ENCODE measurements around the gene PUS7L.
A peak's percentile ranks its signal among the peaks of the same experiment; 100 is the strongest.
"Not testable (repeated sequence)": the region's sequence is repeated elsewhere in the genome, so short reads cannot be mapped to it uniquely, and the experiment has no call there.

The PUS7L gene

DNA sequence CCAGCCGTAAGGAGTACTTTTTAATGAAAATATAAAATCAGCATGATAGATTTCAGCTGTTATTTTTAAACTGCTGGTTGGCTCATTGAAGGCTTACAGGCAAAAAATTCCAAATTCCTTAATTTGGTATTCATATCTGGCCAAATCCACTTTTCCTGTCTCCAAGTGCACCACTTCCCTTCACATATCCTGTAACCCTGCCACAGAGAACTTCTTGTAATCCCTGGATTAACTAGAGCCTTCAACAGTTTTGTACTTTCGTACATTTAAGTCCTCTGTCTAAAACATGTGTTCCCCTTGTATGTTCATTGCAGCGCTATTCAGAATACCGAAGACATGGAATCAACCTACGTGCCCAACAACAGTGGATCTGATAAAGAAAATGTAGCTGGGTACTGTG lies 9.6 kb downstream of the PUS7L start:
- DNase-seq (ENCODE audit: low spot score), result no peak

DNA sequence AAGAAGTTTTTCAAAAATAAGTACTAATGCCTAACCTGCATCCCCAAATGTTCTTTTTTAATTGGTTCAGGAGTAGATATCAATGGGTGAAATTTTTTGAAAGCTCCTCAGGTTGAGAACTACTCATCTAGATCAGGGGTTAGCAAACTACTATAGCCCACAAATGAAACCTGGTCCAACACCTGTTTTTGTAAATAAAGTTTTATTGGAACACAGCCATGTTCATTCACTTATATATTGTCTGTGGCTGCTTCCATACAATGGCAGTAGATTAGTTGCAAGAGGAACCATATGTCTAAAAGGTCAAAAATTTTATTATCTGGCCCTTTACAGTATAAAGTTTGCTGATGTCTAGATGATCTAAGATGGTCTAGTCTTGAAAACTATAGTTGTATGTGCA lies 13.8 kb downstream of the PUS7L start:
- DNase-seq (ENCODE audit: low spot score), result no peak

DNA sequence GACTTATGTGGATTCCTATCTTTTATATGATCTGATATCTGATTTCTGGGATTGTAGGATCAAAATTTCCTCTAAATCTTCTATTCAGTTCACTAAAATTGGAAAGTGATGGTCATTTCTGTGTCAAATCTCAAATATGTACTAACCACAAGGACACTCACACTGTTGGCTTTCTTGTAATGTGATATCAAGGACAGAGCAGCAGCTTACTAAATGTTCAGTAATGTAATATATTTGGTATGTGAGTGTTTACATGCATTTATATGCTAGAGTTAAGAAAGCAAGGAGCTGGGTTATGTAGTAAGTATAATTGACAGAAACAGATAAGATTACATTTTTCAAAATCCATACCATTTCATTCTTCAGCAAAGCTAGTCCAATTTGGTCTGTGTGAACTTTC lies 16.5 kb downstream of the PUS7L start:
- DNase-seq (ENCODE audit: low spot score), result no peak

DNA sequence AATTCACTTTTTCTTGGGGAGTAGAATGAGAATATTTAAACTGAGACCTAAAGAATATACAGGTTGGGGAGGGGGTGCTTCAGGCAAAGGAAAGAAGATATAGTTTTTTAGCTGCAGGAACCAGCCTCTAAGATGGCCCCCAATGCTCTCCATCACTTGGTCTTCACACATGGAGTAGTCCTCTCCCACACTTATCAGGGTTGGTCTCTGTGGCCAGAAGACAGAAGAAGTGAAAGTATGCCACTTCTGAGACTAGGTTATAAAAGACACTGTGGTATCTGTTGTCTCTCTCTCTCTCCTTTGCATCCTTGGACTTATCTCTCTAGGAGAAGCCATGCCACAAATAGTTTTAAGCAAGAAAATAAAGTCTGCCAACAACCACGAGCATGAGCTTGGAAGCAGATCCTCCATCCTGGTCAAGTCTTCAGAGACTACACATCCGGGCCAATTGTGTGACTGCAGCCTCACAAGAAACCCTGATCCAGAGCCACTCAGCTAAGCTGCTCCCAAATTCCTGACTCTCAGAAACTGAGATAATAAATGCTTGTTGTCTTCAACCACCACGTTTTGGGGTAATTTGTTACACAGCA lies 18.0 kb downstream of the PUS7L start:
- DNase-seq (ENCODE audit: low spot score), result no peak

DNA sequence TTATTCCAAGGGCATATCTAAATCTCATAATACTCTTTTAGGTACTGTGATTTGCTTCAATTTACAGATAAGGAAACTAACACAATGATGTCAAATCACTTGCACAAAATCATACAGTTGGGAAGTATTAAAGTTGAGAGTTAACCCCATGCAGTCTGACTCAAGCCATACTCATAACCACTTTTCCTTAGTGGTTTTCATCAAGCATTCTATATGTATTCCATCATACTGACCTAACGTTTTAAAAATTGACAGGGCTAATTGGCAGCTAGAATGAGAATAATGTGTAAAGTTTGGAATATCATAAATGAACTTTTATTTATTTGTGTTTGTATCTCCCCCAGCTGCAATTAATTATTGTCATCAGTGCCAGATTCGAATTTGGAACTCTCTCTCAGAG lies 20.9 kb downstream of the PUS7L start:
- no peak for DNase-seq (ENCODE audit: low spot score)

DNA sequence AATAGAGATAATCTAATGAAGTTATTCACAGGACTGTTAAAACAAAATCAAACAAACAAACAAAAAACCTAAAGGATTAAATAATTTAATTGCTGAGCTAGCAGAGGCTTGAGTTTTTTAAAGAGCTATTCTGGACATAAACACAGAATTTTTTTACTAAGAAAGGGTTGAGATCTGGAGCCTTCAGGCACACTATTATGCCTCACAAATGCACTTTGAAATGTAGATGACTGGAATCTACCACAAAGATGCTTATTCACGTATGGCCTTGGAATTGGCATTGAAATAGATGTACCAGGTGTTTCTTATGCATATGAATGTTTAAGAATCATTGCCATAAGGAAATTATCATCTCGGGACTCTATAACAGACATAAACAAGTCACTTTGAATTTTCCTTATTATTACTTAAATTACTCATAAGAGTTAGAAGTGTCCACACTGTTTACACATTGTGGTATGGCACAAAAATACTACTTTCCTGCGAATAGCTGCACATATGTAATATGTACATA lies 21.6 kb downstream of the PUS7L start:
- DNase-seq (ENCODE audit: low spot score), result no peak

DNA sequence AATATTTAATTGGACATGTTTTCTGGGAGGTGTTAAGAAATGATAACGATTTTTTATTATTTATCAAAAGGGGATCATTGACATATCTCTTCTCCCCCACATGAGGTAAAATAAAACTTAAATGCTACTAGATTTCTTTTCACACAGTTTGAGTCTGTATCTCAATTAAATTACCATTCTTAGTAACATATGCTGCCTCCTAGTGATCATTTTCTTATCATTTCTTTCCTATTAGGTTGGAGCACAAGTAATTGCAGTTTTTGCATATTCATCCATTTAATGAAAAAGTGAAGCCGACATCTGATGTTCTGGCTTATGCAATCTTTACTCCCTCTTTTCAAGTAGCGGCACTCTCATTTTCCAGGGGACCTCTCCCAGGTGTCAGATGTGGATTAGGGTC lies 24.9 kb downstream of the PUS7L start:
- DNase-seq (ENCODE audit: low spot score), result no peak

DNA sequence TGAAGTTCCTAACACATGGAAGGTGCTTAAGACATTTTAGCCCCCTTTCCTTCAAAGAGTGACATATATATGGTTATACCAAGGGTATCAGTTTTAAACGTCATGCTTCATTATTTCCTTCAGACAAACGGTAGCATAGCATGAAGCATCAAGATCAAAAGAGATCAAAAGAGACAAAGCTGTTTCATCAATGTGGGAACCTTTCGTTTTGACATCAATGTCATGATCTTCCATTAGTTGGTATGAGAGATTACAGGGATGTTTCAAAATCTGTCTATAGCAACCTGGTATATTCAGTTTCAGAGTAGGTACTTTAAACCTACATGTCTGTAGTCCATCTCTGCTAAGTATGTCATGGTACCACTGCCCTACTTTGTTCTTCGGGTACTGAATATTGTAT lies 28.3 kb downstream of the PUS7L start:
- no peak for DNase-seq (ENCODE audit: low spot score)

DNA sequence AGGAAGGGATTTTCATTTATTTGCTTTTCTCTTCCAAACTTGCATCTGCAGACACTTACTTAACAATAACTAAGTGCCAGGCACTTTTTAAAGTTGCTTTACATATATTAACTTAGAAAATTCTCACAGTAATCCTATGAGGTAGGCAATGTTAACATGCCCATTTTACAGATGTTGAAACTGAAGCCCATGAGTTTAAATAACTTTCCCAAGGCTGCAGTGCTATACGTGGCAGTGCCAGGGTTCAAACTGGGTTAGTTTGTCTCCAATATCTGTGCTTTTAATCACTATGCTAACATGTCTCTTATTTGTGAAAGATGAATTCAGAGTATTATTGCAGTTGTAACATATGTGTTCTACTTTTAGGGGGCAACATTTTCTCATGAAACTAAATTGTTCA lies 29.9 kb downstream of the PUS7L start:
- DNase-seq (ENCODE audit: low spot score), result no peak

DNA sequence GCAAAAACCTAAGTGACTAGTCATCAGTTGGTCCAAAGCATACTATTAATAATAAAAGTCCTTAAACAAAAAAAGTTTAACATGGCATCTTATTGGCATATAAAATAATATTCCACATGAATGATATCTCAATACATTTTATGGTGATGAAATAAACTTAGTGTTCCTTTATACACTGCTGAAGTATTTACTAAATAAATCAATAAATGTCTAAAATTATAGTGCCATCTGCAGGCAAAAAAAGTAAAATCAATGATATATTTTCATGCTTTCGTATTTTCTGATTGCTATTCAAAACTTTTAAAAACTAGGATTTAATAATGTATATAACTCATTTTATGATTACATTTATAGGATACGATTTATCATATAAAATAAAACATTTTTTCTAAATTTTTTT lies 30.5 kb downstream of the PUS7L start:
- no peak for DNase-seq (ENCODE audit: low spot score)

DNA sequence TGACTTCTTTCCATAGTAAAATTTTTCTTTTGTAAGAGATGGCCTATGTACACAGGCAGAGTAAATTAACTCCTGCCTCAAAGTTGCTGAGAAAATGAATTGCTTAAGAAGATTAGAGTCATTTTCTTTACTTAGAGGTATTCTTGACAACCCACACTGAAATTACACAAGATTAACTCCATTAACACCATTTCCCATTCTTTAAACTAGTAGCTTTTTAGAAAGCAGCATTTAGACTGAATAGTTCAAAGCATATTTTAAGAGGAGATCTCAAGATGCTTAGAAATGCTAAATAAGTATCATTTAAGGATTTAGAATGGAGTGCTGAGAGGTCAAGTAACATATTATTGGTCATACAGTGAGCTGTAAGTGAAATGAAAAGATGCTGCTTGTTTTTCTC lies 35.5 kb downstream of the PUS7L start:
- DNase-seq (ENCODE audit: low spot score), result no peak

DNA sequence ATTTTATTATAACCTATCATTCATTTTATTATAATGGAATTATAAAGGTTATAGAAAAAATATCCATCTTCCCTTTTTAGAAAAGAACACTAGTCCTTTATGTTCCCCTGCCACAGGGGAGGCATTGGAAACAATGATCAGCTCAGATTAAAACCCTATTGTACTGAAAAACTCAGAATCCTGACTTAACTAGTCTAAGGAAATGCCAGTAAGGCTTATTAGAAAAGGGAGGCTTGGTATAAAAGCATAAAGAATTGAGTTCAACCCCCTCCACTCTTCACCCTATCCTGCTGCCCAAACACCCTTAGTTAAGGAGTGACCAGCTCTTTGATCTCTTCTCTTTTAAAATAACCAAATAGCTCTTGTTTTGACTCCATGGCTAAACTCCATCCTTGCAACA lies 36.0 kb downstream of the PUS7L start:
- DNase-seq (ENCODE audit: low spot score), result no peak

DNA sequence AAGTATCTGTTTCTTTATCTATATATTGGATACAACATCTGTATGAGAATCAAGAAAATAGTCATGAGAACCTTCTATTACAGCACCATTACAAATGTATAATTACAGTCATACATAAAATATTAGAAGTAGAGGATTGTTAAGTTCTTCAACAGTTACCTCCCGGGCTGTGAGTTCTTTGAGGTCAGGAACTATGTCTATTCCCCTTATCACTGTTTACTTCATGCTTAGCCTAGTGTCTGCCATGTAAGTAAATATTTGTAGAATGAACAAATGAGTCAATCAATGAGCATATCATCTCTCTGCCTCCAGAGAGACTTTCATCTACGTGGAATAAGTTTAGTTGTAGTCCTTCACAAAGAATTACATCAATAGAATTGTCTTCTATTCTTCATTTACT lies 47.2 kb downstream of the PUS7L start:
- no peak for DNase-seq (ENCODE audit: low spot score)

DNA sequence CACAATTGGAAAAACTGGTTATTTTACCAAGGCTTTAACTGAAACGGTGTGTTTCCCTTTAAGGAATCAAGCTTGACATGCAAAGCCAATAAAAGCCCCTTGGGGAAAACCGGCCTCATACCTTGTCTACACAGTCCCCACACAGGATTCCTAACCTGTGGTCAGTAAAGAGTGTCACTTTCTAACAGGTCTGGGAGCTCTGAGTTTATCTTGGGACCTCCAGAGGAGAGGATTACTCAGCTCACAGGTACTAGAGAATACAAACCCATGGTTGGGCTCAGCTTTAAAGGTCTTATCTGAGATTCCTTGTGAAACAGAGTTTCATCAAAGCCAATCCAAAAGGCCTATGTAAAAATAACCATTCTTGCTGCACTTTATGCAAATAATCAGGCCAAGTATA lies 54.8 kb downstream of the PUS7L start:
- DNase-seq (ENCODE audit: low spot score), result not testable (repeated sequence)

DNA sequence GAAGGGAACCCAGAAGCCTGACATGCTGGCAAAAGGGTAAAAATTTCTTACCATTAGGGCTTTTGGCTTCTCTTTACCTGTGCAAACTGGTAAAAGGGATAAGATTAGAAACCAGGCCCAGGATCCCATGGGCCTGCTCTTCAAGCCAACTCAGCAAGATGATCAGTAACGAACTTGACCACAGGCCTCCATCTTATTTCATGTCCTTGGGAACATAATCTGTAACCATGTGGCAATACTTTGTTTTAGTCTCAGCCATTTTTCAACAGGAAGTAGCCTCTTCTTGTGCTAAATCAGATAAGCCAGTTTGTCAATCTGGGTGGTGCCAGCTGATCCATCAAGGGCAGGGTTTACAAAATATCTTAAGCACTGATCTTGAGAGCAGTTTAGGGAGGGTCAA lies 57.4 kb downstream of the PUS7L start:
- not testable (repeated sequence) for DNase-seq (ENCODE audit: low spot score)

DNA sequence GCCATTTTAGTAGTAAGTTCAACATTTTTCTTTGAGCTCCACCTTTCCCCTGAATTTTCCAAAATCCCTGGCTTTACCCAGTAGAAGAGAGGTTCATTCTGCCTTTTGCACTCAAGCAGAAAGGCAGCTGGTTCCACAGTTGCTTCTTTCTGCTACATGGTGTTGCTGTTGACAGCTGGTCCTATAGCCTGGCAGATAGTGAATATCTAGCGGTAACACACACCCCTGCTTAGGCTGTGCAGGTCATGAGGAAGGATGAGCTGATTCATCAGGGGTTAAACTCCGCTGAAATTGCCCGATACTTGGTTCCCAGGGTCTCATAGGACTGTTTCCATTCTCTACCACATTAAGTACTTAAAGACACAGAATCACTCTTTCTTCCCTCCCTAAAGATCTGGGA lies 62.4 kb downstream of the PUS7L start:
- DNase-seq (ENCODE audit: low spot score), result no peak

DNA sequence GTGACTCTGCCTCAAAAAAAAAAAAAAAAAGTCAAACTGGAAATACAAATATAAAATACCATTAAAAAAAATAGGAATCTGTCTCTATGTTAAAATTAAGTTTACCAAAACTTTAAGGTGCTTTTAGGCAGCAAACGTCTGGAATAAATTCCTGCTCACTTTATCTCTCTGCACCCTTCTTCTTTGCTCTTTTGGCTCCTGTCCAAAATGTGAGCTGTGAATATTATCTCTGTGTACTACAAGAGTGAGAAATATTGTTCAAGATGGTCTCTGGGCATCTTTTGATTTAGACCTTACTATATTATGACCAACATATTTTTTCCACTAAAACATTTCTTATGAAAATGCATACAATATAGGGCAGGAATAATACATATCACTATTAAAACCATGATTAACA lies 63.7 kb downstream of the PUS7L start:
- DNase-seq (ENCODE audit: low spot score), result no peak

DNA sequence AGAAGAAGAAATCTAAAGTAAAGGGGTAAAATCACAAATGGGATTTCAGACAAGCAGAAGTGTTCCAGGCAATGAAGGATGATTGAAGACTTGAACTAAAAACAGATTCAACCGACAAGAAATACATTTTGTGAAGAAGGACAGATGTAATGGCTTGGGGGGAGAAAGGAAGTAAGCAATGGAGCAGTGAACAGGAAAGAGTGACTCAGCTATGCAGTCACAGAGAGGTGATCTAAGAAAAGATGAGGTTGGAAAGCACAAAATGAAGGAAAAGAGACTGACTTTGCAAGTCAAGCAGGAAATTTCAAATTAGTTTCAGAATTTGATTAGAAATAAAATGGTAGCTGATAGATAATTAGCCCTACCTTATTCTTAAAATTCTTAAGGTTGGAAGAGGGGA lies 66.5 kb downstream of the PUS7L start:
- DNase-seq (ENCODE audit: low spot score), result no peak

DNA sequence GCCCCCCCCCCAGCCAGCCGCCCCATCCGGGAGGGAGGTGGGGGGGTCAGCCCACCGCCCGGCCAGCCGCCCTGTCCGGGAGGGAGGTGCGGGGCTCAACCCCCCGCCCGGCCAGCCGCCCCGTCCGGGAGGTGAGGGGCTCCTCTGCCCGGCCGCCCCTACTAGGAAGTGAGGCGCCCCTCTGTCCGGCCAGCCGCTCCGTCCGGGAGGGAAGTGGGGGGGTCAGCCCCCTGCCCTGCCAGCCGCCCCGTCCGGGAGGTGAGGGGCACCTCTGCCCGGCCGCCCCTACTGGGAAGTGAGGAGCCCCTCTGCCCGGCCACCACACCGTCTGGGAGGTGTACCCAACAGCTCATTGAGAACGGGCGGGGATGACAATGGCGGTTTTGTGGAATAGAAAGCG lies 73.1 kb downstream of the PUS7L start:
- not testable (repeated sequence) for DNase-seq (ENCODE audit: low spot score)

DNA sequence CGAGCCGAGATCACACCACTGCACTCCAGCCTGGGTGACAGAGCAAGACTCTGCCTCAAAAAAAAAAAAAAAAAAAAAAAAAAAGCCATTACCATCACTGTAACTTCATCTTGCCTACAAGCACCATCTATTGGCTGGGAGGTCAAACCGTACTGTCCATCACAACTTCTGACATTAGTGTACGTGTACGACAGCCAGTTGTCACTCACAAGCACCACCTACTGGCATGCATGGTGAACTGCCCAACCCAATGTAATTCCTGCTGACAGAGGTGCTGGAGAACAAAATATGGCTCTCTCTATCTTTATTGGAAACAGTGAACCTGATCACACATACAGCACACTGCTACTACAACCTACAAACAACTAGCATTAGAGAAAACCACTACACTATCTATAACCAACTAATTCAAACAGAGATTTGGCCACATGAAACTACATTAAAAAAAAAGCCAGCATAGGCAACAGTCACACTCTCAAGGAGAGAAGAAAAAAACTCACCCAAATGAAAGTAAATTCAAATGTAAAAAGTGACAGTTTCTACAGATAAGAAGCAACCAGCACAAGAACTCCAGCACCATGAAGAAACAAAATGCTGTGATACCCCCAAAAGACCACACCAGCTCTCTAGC lies 82.3 kb downstream of the PUS7L start:
- DNase-seq (ENCODE audit: low spot score), result peak; percentile 20

DNA sequence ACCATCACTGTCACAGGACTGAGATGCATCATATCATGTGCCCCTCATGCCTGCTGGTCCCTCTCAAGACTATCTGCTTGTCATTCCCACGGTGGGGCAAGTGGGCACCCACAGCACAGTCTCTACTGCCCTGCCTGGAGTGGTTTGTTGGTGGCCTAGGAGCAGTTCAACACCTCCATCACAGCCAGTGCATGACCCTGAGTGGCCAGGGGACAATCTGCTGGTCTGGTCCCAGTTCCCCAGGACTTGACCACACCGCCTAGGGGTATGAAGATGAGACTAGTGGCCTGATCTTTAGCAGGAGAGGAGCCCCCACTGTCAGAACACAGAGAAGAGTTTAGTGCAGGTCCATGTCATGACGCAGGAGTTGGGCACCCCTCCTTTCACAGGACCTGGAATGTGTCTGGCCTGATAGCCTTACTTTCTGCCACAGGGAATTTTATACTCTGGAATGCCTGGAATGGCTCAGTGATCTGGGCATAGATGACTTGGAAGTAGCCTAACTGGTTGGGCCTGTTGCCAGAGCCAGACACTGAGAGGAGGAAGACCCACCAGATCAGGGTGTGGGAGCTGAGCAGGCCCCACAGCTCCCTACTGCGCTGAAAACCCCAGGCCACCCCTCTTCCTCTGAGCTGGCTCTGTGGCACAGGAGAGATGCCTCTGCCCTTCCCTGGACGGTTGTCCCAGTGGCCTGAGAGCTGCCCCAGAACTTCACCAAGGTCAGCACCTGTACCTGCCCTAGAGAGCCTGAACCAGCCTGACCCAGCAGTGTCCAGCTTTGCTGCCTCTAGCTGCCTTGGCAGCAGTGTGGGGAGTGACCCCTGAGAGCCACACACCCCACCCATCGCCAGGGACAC lies 83.3 kb downstream of the PUS7L start:
- DNase-seq (ENCODE audit: low spot score), result no peak

DNA sequence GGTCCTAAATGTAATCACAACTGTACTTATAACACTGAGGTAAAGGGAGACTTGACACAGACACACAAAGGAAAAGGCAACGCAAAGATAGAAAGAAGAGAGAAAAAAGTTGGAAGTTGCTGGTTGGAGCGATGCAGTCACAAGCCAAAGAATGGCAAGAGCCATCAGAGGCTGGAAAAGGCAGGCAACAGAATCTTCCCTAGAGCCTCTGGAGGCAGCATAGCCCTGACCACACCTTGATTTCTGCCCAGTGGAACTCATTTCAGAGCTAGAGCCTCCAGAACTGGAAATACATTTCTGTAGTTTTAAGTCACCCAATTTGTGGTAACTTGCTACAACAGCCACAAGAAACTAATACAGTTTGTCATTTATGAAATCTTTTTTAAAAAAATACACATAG lies 89.2 kb downstream of the PUS7L start:
- no peak for DNase-seq (ENCODE audit: low spot score)
